ENCODE data around the gene FAM180A. TPM values are rescaled to one million over a fixed set of nuclear protein-coding genes. Genes with fewer than 3 reads are reported as not detected.
A peak's percentile ranks its signal among the peaks of the same experiment; 100 is the strongest.

Gene FAM180A
- total and polyA plus RNA-seq, 2 of the 8 experiments (the other 6 are each of a cell fraction or from before 2014, with no cell fraction given), result not detected

- peak overlapping the region; percentile 71 for H2AFZ ChIP-seq (ENCODE audit: low read length)
- H2BK15ac ChIP-seq (ENCODE audit: low read length), result no peak overlapping the region
- no peak overlapping the region; the same call in 1 of the 2 replicates for H2BK20ac ChIP-seq (ENCODE audit: low read length)
- FAIRE-seq (no peak), DNase-seq (ENCODE audit: low read depth in 1 of 2, low spot score in 2 of 2) (no peak)
- peaks cover 2% of the 10 kb centered on the region in 2 experiments for H3K9me3 ChIP-seq (ENCODE audit: insufficient read depth in 2 of 2, low read depth in 1 of 2, low read length in 1 of 2)
- no peak overlapping the region for H3K56ac ChIP-seq (replicated peaks; ENCODE audit: insufficient read length, low read depth, low read length)
- H3K9ac ChIP-seq (replicated peaks in 1 of 4; ENCODE audit: extremely low read depth in 1 of 4, low read depth in 3 of 4, low read length in 3 of 4), result no peak overlapping the region
- no peaks in the 10 kb centered on the region for H4K20me1 ChIP-seq (replicated peaks in 1 of 2; ENCODE audit: control insufficient read depth in 1 of 2, insufficient read depth in 2 of 2, low read length in 2 of 2)
- ChIA-PET POLR2A (ENCODE audit: partially characterized antibody) (interaction anchor here (1.4 kb wide), 1 partner anchor 9 kb away, joined by 3 read pairs; the partner anchor contains the start of gene FAM180A), CTCF (ENCODE audit: partially characterized antibody) (interaction anchor here (0.7 to 1.3 kb wide), 3 partner anchors 43 to 54 kb away, joined by 3 to 5 read pairs (median 3); no protein-coding TSS in a partner anchor)
- no peak overlapping the region for H3K14ac ChIP-seq (ENCODE audit: insufficient read length)
- H3K23me2 ChIP-seq (ENCODE audit: low read depth, low read length), result no peaks in the 10 kb centered on the region
- H3K4me3 ChIP-seq (ENCODE audit: extremely low read depth in 1 of 4, insufficient read depth in 2 of 4, low read depth in 3 of 4, low read length in 4 of 4), result no peak overlapping the region
- peak overlapping the region; percentile 41; the same call in 1 of the 2 replicates for H2BK12ac ChIP-seq (ENCODE audit: low read depth, low read length)
- H3K4me1 ChIP-seq (replicated peaks in 1 of 4; ENCODE audit: control insufficient read depth in 3 of 4, insufficient read depth in 4 of 4, low read length in 3 of 4), result peaks cover 2 to 14% (median 5%) of the 10 kb centered on the region in 4 experiments; a peak in 5 of 7 replicates
- H3K79me1 ChIP-seq (ENCODE audit: low read depth, low read length), result no peaks in the 10 kb centered on the region
- H4K5ac ChIP-seq (ENCODE audit: insufficient read length, low read depth, low read length), result no peak overlapping the region
- H4K91ac ChIP-seq (replicated peaks; ENCODE audit: insufficient read length, low read length), result no peak overlapping the region
- no peaks in the 10 kb centered on the region for H3K36me3 ChIP-seq (ENCODE audit: control insufficient read depth in 2 of 4, insufficient read depth in 4 of 4, low read length in 3 of 4)
- H3K4ac ChIP-seq (replicated peaks; ENCODE audit: insufficient read length, low read depth, low read length), result no peak overlapping the region
- H3K23ac ChIP-seq (ENCODE audit: insufficient read length), result no peak overlapping the region
- no peak overlapping the region for H4K8ac ChIP-seq (ENCODE audit: extremely low read depth, insufficient read depth, low read length)
- H3K27me3 ChIP-seq (replicated peaks in 1 of 4; ENCODE audit: control insufficient read depth in 3 of 4, extremely low read depth in 1 of 4, insufficient read depth in 3 of 4, low read length in 3 of 4), result no peaks in the 10 kb centered on the region
- WGBS, 2 experiments (ENCODE audit: extremely low coverage in 1 of 2, insufficient coverage in 1 of 2, insufficient read length in 1 of 2, insufficient replicate concordance in 2 of 2, low coverage in 1 of 2, low lambda C conversion rate in 2 of 2, missing lambda C conversion rate in 1 of 2), result 71% methylated on average over 5 of the region's 5 CpGs; no CpG with 5 or more reads in 1 of the 2 experiments
- no peak overlapping the region; the same call in 1 of the 2 replicates for H2BK5ac ChIP-seq (ENCODE audit: low read depth, low read length)
- no peak overlapping the region for H2AK5ac ChIP-seq (ENCODE audit: low read depth, low read length)
- H3K27ac ChIP-seq (ENCODE audit: low read depth, low read length), result no peak overlapping the region
- no peak overlapping the region for H2BK120ac ChIP-seq (replicated peaks; ENCODE audit: low read depth, low read length)
- no peak overlapping the region for H3K18ac ChIP-seq (ENCODE audit: extremely low read depth, low read length)
- no peaks in the 10 kb centered on the region for H3K79me2 ChIP-seq (ENCODE audit: control insufficient read depth in 1 of 2, insufficient read depth in 2 of 2, low read length in 2 of 2)
- H3K4me2 ChIP-seq (ENCODE audit: insufficient read depth in 1 of 2, low read depth in 2 of 2, low read length in 2 of 2), result no peak overlapping the region
- TF ChIP-seq GTF2F1 (IDR thresholded peaks at IDR 0.05; ENCODE audit: borderline replicate concordance, low read depth, low read length) (no peak), KDM4A (IDR thresholded peaks at IDR 0.05; ENCODE audit: low read depth, low read length, severe bottlenecking) (no peak), MAX (IDR thresholded peaks at IDR 0.05) (no peak), KDM5A (IDR thresholded peaks at IDR 0.05; ENCODE audit: low read length) (no peak), KDM1A (IDR thresholded peaks at IDR 0.05; ENCODE audit: borderline replicate concordance, low read length) (no peak), SAP30 (IDR thresholded peaks at IDR 0.05; ENCODE audit: insufficient read depth, insufficient replicate concordance, low read length) (no peak), EZH2 (IDR thresholded peaks at IDR 0.05; ENCODE audit: low read depth, low read length, severe bottlenecking) (no peak), BCL11A (IDR thresholded peaks at IDR 0.05; ENCODE audit: low read depth in 2 of 2, low read length in 2 of 2) (no peak), E2F6 (IDR thresholded peaks at IDR 0.05) (no peak), EGR1 (IDR thresholded peaks at IDR 0.05; ENCODE audit: borderline replicate concordance, low read depth, low read length) (no peak), ASH2L (IDR thresholded peaks at IDR 0.05; ENCODE audit: low read length) (no peak), RAD21 (IDR thresholded peaks at IDR 0.05 in 1 of 2, conservative IDR thresholded peaks at IDR 0.05 in 1 of 2; ENCODE audit: low read depth in 2 of 2, low read length in 2 of 2) (no peak)
These were observed 9.9 kb upstream of the FAM180A start for GRCh38 chr7:135758531-135758932.
